SHP77 (cell line): Measurements from ENCODE around the gene KDM1A.
"Not testable (repeated sequence)": the region's sequence is repeated elsewhere in the genome, so short reads cannot be mapped to it uniquely, and the experiment has no call there.

Experiments
- DNase-seq, 2 experiments: peaks; one replicate each; lab custom pipeline; 2025; lab: John Stamatoyannopoulos, UW

Gene KDM1A

GRCh38 chr1:23019094-23019862 lies at the start of gene KDM1A:
KDM1A (plus strand) TSS chr1:23019468; CDS start chr1:23019597, 129 bp downstream.
- peak; percentile 97 to 98 for DNase-seq

- no peak for DNase-seq
Observed at GRCh38 chr1:22970096-22970495, 49.2 kb upstream of the KDM1A start.

- DNase-seq, result no peak
Observed at GRCh38 chr1:22971161-22971560, 48.1 kb upstream of the KDM1A start.

- DNase-seq, result no peak
Observed at GRCh38 chr1:22971611-22972405, 47.5 kb upstream of the KDM1A start.

- no peak for DNase-seq
Observed at GRCh38 chr1:22972760-22973159, 46.5 kb upstream of the KDM1A start, which contains the start of gene LACTBL1. LACTBL1 (minus strand) TSS chr1:22972866; CDS start chr1:22972316, 550 bp downstream.

- DNase-seq, result no peak
Observed at GRCh38 chr1:22975694-22976093, 43.6 kb upstream of the KDM1A start.

GRCh38 chr1:22976127-22976460 lies 43.2 kb upstream of the KDM1A start:
- no peak for DNase-seq

GRCh38 chr1:22976461-22977243 lies 42.6 kb upstream of the KDM1A start:
- peak; percentile 82 to 84 for DNase-seq

- DNase-seq, result no peak
Observed at GRCh38 chr1:22978299-22978698, 41.0 kb upstream of the KDM1A start.

GRCh38 chr1:22980471-22980790 lies 38.8 kb upstream of the KDM1A start:
- not testable (repeated sequence) for DNase-seq

GRCh38 chr1:22983944-22984343 lies 35.3 kb upstream of the KDM1A start:
- DNase-seq, result no peak

- DNase-seq, result not testable (repeated sequence)
Observed at GRCh38 chr1:22992384-22992783, 26.9 kb upstream of the KDM1A start.

- not testable (repeated sequence) for DNase-seq
Observed at GRCh38 chr1:22993220-22993795, 26.0 kb upstream of the KDM1A start.

GRCh38 chr1:22995774-22996173 lies 23.5 kb upstream of the KDM1A start:
- DNase-seq, result no peak

GRCh38 chr1:22997528-22997927 lies 21.7 kb upstream of the KDM1A start:
- DNase-seq, result not testable (repeated sequence)

GRCh38 chr1:23000133-23000532 lies 19.1 kb upstream of the KDM1A start:
- DNase-seq, result not testable (repeated sequence)

- not testable (repeated sequence) for DNase-seq
Observed at GRCh38 chr1:23002218-23002617, 17.1 kb upstream of the KDM1A start.

GRCh38 chr1:23004112-23004511 lies 15.2 kb upstream of the KDM1A start:
- DNase-seq, result no peak

- not testable (repeated sequence) for DNase-seq
Observed at GRCh38 chr1:23004769-23005168, 14.5 kb upstream of the KDM1A start.

GRCh38 chr1:23007106-23007505 lies 12.2 kb upstream of the KDM1A start:
- DNase-seq, result no peak

- DNase-seq, result no peak
Observed at GRCh38 chr1:23008901-23009300, 10.4 kb upstream of the KDM1A start.

GRCh38 chr1:23010025-23010424 lies 9.2 kb upstream of the KDM1A start:
- DNase-seq, result not testable (repeated sequence)
